Measurements from ENCODE around the gene CALML4.
"Not testable (repeated sequence)": the region's sequence is repeated elsewhere in the genome, so short reads cannot be mapped to it uniquely, and the experiment has no call there.

Gene CALML4, protein sequence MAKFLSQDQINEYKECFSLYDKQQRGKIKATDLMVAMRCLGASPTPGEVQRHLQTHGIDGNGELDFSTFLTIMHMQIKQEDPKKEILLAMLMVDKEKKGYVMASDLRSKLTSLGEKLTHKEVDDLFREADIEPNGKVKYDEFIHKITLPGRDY

DNA sequence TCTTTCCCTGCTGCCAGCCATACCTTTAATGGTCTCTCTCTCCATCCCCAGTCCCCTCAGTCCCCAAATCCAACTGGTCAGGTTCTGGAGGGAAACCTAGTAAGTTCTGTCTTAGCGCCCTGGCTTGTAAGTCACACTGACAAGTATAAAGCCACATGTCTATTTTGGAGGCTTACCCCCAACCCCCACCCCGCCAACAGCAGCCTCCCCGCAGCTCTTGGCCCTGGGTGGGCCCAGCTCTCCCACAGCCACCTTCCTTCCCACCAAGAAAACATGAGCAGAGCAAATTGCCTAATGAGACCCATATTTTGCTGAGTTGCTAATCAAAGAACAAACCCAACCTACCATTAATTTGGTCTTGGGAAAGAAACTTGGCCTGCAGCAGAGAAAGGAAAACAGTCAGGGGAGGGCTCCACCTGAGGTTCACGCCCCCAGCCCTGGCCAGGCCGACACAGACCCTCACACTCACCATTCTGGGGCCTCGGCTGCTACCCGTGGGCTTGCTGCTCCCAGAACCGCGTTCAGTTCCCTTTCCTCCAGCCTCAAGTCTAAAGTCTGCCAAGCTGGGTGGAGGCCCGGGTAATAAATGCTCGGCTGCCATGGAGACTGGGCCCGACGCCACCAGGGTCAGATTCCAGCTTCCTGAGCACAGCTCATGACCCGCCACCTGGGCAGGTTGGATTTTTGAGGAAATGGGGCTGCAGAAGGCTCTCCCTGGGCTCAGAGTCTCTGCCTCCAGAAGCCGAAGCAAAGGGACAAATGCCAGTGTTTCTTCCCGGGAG, at the start of gene CALML4:
Gene CALML4, minus strand, starts transcription at position 557 of the 782 bp plus-strand sequence. Its CDS starts 85 bp downstream, at position 472.
- DNase-seq: no peak

GRCh38 chr15:68252925-68253534, 47.9 kb upstream of the CALML4 start:
- DNase-seq: peak; percentile 68

GRCh38 chr15:68249058-68249713, 44.1 kb upstream of the CALML4 start:
- DNase-seq: no peak

DNA sequence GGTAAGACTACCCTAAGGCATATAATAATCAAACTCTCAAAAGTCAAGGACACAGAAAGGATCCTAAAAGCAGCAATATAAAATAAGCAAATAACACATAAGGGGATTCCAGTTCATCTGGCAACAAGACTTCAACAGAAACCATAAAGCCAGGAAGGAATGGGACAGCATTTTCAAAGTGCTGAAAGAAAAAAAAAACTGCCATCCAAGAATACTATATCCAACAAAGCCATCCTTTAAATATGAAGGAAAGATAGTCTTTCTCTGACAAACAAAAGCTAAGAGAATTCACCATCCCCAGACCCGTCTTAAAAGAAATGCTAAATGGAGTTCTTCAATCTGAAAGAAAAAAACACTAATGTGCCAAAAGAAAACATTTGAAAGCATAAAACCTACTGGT, 39.1 kb upstream of the CALML4 start:
- no peak for DNase-seq

DNA sequence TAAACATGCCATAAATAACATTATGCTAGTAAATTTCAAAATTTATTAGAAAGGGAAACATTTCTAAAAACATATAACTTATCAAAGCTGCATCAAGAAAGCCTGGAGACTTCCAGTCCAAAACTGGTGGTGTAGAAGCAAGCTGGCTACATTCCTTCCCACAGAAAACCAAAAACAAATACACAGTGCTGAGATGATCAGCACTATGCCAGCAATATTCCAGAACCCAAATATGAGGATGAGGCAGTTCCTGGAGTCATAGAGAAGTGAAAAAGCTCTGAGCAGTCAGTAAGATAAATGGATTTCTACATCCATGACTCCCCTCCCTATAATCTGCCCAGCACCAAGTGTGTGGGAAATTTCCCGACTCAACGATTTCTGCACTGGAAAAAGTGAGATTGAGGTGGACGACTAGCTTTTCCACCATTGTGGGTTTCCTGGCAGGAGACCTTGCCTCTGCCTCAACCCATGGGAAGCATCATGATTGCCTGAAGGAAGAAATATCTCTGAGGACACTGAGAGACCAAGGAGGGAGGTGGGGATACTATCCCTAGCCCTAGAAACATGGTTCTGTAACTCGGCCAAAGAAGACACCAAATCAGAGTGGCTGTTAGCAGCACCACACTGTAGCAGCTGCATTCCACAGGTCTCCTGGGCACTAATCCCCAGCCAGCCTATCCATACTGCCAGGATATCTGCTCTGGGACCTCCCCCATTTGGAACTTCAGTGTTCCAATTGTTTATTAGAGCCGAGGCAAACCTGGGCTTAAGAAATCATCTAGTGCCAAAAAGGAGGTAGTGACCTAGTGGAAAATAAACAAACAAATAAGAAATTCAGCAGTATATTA, 36.2 kb upstream of the CALML4 start:
- DNase-seq: no peak

- no peak for DNase-seq
Observed at GRCh38 chr15:68239025-68239424, 33.9 kb upstream of the CALML4 start.

DNA sequence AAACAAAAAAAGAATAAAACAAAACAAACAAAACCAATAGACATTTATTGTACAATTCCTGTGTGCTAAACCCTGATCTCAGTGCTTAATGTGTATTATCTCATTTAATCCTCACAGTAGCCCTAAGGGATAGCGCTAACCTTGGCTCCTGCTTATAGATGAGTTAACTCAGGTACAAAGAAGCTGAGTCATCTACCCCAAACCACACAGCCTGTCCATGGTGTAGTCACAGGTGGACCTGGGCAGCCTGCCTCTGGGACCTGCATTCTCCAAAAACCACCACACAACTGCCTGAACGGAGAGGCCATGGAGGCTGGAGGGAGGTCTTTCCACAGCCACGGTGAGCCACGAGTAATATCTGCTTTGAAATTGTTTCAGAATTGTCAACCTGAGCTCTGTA, 29.9 kb upstream of the CALML4 start:
- DNase-seq: no peak

DNA sequence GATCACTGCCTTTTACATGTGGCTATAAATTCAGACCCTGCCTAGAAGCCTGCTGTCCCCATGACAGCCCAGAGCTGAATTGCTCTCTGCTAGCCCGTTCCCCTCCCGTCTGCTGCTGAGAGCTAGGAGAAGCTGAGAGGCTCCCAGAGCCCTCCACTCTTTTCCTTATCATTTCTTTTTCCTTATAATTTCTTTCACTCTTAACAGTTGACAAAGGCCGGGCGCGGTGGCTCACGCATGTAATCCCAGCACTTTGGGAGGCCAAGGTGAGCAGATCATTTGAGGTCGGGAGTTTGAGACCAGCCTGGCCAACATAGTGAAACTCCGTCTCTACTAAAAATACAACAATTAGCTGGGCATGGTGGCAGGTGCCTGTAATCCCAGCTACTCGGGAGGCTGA, 29.4 kb upstream of the CALML4 start:
- not testable (repeated sequence) for DNase-seq

- no peak for DNase-seq
Observed at GRCh38 chr15:68234060-68234459, 28.9 kb upstream of the CALML4 start.

- no peak for DNase-seq
Observed at GRCh38 chr15:68232937-68233336, 27.8 kb upstream of the CALML4 start.

DNA sequence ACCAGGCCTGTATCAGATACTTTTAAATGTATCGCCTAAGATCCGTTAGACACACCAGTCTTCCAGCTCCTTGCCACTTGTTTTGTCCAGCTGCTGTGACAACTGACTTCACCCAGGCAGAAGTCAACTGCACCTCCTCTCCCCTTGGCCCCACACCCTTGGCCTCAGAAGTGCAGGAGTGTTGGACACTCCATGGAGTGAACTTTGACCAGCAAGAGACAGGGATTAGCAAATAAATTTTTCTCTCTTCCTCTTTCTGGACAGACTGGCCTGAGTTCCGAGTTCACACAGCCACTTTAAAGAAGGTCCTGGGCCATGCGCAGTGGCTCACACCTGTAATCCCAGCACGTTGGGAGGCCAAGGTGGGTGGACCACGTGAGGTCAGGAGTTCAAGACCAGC, 27.3 kb upstream of the CALML4 start:
- DNase-seq: no peak

- DNase-seq: peak; percentile 8
Observed at GRCh38 chr15:68231102-68231818, 26.1 kb upstream of the CALML4 start.

DNA sequence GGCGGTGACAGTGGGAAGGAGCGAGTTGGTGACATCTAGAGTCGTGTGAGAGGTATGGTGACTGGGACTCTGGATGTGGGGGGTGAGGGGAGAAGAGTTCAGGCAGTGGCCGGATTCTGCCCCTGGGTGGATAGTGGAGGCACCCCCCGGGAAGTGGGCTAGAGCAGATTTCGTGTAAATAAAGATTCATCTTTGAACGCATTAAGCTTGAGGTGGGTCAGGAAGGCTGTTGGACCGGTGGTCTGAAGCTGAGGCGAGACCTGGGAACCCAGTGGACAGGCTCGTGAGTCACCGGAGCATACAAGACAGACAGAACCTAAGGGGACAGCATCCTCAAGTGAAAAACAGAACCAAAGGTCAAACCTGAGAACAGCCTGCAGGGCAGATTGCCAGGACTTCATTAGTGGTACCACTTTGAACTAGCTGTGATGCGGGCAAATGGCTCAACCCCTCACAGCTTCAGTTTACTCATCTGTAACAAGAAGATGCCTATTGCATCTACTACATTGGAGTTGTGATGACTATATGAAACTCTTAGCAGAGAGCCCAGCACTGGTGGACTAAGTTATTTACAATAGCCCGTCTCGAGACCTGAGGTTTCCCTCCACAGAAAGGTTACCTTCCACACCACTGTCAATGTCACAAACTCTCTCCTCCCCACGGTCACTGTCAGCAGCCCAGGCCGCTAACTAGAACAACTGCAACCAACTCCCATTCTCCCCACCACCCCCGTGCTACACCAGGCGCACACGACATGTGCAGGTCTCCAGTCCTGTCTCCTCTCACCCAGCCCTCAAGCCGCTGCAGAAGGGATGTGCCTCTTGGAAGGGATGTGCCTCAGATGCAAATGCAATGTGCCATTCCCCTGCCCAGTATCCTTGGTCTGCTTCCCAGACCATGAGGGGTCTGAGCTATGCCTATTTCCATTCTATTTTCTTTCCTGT, 25.3 kb upstream of the CALML4 start:
- no peak for DNase-seq

GRCh38 chr15:68229386-68230156, 24.4 kb upstream of the CALML4 start, which contains the start of gene CLN6:
TSS of gene CLN6 (minus strand) at chr15:68229728. CDS start at chr15:68229584, 144 bp downstream.
- DNase-seq: peak; percentile 55

DNA sequence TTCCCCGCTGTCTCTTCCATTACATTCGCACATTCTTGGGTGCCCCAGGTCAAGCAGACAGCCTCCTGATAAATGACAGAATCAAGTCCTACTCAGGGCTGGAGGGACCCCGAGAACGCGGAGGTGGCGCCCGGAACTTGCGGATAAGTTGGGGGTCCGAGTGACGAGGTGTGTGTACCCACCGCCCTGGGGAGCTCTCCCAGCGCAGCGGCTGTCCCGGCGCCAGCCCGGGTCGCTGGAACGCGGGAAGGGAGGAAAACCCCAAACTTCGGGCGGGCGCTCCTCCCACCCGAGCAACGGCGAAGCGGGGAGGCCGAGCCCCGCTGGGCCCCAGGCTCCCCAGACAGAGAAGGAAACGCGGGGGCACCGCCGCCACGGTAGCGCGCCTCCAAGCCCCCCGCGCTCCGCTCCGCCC, 23.8 kb upstream of the CALML4 start:
- no peak for DNase-seq

GRCh38 chr15:68228143-68228970, 23.2 kb upstream of the CALML4 start:
- no peak for DNase-seq

GRCh38 chr15:68227643-68228142, 22.6 kb upstream of the CALML4 start:
- DNase-seq: no peak

GRCh38 chr15:68225442-68225841, 20.3 kb upstream of the CALML4 start:
- DNase-seq: not testable (repeated sequence)

Data from NCI-H1694 (cell line).